Activated T-cell treated with anti-CD3 and anti-CD28 coated beads for 48 hours (primary cell): Measurements from ENCODE around the gene AP2A2.
"Not testable (repeated sequence)": the region's sequence is repeated elsewhere in the genome, so short reads cannot be mapped to it uniquely, and the experiment has no call there.

ENCODE experiments used
- DNase-seq: peaks from one replicate; pipeline ENCODE4 v3.0.0-alpha.2; 2020; ENCODE audit warnings: low read depth

The AP2A2 gene

DNA sequence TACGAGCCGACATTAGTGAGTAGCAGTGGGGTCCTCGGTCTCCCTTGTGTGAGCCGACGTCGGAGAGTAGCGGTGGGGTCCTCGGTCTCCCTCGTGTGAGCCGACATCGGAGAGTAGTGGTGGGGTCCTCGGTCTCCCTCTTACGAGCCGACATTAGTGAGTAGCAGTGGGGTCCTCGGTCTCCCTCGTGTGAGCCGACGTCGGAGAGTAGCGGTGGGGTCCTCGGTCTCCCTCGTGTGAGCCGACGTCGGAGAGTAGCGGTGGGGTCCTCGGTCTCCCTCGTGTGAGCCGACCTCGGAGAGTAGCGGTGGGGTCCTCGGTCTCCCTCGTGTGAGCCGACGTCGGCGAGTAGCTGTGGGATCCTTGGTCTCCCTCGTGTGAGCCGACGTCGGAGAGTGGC lies 49.7 kb downstream of the AP2A2 start:
- DNase-seq, result not testable (repeated sequence)

DNA sequence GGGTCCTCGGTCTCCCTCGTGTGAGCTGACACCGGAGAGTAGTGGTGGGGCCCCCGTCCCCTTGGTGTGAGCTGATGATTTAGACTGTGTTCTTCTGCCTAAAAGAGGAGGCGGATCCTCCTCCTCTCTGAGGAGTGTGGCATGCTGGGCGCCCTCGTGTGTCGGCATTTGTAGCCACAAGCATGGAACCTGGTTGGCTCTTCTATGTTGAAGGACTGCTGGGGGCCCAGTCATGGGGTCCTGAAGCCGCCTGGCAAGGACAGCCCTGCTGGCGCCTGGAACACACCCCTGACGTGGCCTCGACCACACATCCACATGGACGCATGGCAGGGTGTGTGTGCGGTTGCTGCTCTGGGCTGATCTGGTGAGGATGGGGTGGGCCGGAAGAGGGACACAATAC lies 50.2 kb downstream of the AP2A2 start:
- DNase-seq, result no peak

DNA sequence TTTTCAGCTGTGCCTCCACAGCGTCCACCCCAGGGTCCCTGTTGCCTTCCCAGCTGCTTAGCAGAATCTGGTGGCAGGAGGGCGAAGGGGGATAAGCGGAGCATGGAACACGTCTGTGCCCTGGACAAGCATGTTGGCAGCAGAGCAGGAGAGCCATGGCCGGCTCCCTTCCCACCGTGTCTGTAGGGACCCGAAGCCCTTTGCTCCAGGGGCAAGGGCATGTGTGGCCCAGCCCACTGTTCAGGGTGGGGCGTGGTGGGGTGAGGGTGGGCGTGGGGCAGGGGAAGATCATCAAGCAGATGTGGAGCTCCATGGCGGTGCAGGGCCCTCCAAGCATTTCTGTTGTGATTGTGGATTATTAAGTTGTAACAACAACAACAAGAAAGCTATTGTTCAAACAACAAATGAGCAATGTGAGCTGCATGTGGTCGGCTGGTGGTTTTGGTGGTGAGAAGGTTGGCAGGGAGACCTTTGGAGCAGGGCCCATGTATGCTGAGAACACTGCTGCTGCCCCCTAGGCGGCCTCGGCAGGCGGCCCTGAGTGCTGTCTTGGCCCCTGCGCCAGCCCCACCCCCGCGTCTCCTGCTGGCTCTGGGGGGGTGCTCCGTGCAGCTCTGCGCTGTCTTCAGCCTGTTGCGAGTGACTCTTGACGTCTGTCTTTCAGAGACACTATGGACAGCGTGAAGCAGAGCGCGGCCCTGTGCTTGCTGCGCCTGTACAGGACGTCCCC lies 50.9 kb downstream of the AP2A2 start:
- DNase-seq, result no peak

DNA sequence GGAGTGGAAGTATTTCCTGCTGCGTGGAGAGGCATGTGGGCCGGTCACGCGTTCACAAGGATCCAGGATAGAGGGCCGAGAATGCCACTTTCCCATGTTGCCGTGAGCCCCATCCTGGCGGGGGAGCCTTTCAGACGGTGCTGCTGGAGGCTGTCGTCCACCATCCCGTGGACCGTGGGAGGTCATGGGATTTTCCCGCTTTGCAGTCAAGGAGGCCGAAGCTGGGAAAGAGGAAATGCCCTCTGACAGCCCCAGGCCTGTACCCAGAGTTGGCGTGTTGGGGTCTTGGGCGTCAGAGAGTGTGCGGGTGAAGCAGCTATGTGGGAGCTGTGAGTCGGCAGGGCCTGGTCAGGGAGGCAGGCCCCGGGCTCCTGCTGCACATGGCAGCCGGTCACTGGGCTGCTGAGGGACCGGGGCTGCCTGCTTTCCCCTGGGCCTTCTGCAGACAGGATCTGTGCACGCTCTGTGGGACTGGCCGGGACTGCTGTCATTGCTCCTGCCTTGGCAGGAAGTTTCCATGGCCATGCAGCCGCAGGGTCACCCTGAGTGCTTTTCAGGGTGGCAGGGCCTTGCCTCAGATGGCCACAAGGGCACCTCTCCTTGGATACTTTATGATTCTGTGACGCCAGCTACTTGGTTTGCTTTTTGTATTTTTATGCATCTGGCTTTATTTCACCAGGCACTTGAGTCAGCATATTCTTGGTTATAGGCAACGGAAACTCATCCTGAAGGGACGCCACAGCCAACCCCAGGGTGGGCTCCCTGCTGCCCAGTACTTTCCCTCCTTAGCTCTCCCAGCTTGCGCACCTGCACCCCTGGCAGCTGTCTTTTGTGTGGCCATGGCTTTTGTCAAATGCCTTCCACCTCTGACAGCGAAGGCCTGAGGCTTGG lies 52.4 kb downstream of the AP2A2 start:
- no peak for DNase-seq

DNA sequence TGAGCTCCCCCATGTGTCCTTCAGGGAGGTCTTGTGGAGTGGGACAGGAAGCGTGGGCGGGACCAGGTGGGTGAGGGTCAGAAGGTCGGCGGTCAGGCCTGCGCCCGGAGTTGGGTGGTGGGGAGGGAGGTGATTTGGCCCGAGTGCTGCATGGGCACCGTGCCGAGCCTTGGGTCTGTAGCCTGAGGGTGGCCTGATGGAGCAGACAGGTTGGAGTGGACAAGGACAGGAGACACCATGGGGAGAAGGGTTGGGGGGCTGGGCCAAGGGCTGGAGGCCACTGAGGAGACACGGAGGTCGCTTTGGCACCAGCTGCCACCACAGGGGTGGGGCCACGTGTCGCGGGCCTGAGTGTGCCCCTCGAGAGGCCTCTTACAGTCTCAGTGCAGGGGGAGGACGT lies 53.1 kb downstream of the AP2A2 start:
- DNase-seq, result no peak

DNA sequence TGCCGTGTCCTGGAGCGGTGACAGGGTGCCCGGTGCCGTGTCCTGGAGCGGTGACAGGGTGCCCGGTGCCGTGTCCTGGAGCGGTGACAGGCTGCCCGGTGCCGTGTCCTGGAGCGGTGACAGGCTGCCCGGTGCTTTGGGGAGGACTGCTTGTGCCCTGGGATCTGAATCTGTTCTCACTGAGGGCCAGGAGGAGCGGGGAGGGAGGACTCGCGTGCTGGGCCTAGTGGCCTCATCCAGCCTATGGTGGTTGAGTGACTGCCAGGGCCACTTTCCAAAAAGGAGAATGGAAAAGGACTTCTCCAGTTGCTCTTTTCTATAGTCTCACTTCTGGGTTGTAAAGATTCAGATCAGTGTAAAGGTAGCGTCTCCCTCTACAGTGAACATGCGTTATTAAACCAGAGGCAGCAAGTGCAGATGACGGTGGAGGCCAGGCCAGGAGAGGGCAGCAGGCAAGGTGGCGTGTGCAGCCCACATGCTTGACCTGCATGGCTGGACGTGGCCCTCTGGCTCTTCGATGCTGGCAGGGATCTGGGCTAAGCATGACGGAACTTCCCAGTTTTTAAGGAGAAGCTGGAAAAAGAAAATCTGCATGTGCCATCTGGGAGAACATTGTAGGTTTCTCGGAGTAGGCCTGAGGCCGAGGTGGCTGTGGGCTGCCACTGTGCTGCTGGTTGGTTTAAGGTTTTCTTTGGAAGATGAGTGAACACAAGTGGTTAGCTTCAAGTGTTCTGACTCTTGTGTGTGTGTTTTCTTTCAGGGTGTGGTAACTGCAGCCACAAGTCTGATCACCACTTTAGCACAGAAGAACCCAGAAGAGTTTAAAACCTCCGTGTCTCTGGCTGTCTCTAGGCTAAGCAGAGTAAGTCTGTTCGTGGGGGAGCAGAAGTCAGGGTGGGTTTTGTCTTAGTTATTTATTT lies 55.0 kb downstream of the AP2A2 start:
- DNase-seq, result no peak

DNA sequence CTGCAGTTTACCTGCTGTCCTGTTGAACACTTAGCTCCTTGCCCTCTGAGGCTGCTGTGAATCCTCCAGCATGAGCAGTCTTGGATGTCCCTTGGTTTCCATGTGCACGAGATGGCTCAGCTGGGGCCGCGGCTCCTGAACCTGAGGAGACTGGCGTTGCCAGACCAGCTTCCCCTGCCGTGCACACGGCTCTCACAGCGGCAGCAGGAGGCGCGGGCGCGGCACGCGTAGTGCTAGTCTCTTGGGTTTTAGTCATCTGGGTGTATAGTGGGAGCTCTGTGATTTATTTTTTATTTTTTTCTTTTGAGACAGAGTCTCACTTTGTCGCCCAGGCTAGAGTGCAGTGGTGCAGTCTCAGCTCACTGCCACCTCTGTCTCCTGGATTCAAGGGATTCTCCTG lies 56.1 kb downstream of the AP2A2 start:
- DNase-seq, result no peak

DNA sequence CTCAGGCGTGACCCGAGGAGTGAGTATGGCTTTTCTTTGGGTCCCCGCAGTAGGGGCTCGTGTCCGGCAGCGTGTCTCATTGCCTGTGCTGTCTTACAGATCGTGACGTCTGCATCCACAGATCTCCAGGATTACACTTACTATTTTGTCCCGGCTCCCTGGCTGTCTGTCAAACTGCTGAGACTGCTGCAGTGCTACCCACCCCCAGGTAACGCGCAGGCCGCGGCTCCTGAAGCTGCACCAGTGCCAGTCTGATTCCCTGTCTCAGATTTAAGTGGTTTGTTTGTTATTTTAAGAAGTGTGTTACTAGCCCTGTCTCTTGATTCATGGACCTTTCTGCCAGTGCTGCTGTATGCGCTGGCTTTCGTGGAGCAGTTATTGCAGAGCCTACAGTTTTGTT lies 58.9 kb downstream of the AP2A2 start:
- no peak for DNase-seq

DNA sequence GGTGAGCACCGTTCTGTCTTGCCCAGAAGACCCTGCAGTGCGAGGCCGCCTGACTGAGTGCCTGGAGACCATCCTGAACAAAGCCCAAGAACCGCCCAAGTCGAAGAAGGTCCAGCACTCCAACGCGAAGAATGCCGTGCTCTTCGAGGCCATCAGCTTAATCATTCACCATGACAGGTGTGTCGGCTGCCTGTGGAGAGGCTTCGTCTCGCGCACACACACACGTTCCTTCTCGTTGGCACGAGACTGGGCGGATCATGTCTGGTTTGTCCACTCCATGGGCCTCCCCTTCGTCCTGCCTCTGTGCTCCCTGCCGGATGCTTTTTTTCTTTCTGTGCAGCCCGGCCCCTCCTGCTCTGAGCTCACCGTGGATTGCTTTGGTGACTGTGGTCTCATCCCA lies 59.7 kb downstream of the AP2A2 start:
- DNase-seq, result no peak

DNA sequence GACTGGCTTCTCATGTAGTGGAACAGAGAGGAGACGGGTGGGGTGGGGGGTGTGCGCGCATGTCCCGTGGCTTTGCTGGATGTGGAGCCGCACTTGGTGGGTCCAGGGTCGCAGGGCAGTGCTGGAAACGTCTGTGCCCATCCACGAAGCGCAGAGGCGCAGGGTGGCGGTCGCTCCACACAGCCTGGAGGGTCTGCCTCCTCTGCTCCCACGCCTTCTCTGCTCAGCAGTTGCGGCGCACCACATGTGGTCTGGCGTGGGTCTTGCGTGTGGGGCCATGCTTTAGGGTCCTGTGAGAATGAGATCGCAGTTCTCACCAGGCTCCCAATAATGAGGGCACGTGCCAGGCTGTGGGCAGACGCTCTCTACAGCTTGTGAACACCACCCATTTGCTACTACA lies 60.2 kb downstream of the AP2A2 start:
- DNase-seq, result no peak

DNA sequence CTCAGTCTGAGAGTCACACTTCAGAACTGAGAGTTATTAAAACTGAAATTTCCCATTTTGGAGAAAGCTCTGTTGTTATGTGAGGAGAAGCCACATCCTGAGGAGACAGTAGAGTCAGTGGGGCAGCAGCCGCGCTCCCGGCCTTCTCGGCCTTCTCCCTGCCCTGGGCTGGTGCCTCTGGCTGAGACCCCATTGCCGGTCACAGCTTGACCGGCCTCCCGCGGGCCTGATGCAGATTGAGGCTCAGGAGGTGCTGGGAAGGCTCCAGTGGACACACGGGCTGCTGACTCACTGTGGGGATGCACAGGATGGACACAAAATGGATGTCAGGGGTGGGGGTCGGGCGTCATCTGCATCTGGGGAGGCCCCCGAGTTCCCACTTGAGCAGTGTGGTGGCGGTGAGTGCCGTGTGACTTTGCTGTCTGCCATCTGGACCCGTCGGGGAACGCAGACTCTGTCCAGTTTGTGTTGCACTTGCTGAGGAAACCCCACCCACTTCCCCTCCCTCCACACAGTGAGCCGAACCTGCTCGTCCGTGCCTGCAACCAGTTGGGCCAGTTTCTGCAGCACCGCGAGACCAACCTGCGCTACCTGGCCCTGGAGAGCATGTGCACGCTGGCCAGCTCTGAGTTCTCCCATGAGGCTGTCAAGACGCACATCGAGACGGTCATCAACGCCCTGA lies 60.7 kb downstream of the AP2A2 start:
- no peak for DNase-seq

DNA sequence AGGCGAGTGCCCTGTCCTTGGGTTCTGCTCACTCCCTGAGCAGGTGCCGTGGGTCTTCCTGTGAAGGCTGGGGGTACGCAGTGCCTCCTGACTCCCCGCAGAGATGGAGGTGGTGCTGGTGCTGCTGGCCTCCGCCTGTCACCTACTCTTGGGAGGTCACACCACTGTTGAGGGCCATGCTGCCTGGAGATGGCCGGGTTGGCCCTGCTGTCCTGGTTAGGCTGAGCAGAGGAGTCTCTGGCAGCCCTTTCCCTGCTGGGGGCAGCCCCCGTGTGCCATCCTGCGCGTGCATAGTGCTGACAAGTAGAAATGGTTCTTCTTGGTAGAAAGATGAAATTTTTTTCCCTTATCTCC lies 61.3 kb downstream of the AP2A2 start:
- DNase-seq, result no peak

DNA sequence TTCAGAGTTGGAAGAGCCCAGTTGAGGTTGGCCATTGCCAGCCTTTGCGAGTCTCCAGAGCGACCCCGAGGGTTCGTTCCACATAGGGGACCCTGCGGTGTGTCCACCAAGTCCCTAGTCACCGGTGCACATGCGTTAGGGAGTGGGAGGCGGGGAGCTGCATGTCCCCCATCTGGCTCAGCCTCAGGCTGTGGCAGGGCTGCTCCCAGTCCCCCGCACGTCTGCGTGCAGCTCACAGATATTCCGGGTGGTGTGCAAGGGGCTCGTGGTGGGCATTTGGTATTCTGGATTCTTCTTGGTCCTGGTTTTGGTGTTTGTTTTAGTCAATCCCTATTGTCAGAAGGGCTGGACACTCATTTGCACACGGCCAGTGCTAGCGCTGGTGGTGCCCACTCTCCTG lies 62.0 kb downstream of the AP2A2 start:
- no peak for DNase-seq

DNA sequence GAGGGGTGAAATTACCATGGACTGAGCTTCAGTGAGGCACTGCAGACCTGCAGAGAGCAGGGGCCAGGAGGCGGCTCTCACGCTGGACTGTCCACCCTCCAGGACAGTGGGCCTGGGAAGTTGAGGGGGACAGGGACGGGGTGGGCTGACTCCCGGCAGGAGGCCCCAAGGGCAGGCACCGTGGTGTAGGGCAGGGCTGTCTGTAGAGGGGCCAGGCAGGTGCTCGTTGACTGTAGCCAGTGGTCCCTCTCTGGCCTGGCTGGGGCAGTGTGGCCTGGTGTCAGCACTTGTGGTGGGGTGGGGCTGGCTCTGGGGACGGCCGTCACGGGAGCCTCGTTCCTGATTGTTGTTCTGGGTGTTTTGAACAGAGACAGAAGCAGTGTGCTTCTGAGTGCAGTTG lies 64.4 kb downstream of the AP2A2 start:
- no peak for DNase-seq

DNA sequence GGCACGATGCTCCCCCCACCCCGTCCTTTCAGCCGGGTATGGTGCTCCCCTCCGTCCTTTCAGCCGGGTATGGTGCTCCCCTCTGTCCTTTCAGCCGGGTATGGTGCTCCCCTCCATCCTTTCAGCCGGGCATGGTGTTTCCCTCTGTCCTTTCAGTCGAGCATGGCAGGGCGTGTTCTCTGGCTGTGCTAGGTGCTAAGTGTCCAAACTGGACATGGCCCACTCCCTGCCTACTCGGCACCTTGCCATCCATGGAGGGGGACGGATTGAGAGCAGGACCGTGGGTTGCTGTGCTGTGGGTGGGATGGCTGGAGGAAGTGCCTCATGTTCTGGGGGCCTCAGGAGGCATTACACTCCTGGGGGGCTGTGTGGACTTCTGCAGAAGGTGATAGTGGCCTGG lies 65.4 kb downstream of the AP2A2 start:
- DNase-seq, result no peak

DNA sequence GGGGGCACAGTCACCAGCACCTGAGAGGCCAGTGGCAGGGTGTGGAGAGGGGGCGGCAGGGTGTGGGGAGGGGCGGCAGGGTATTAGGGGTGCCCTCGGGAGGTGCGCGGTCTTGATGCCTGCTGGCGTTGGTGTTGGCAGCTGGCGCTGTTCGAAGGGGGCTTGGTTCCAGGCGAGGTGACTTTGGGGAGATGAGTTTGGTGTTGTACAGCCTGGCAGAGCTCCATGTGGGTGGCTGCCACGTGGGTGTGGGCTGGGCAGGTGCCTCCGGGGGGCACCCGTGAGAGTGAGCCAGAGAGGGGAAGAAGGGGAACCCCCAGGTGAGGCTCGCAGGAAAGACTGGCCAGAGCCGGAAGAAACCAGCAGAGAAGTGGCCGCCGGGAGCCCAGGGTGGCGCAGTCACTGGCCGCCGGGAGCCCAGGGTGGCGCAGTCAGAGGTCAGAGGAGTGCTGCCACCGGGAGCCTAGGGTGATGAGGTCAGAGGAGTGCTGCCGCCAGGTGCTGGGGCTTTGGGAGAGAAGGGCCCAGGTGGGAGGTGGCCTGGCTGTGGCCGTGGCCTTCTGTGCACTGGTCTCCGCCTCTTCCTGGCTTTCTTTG lies 66.1 kb downstream of the AP2A2 start:
- no peak for DNase-seq

DNA sequence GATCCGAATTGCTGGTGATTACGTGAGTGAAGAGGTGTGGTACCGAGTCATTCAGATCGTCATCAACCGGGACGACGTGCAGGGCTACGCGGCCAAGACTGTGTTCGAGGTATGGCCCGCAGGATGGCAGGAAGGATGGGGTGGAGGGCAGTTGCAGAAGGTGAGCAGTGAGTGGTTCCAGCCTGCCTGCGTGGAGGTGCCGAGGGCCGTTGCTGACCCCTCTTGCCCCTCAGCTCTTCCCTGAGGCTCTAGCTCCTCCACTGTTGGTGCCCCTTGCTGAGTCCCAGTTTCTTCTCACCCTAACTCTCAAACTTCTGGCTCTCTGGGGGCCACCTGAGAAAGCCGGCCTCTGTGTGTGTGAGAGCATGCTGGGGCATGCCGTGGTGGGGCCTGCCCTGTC lies 66.9 kb downstream of the AP2A2 start:
- DNase-seq, result no peak

DNA sequence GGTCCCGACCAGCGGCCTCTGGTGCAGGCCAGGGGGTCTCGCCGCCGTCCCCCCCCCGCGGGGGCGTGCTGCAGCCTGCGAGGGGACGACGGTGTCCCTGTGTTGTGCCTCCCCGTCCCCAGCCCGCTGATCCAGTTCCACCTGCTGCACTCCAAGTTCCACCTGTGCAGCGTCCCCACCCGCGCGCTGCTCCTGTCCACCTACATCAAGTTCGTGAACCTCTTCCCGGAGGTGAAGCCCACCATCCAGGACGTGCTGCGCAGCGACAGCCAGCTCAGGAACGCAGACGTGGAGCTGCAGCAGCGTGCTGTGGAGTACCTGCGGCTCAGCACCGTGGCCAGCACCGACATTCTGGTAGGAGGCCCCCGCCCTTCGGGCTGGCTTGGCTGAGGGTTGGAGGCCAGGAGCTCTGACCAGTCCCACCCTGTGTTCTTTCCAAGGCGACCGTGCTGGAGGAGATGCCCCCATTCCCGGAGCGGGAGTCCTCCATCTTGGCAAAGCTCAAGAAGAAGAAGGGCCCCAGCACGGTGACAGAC lies 68.0 kb downstream of the AP2A2 start:
- DNase-seq, result no peak

DNA sequence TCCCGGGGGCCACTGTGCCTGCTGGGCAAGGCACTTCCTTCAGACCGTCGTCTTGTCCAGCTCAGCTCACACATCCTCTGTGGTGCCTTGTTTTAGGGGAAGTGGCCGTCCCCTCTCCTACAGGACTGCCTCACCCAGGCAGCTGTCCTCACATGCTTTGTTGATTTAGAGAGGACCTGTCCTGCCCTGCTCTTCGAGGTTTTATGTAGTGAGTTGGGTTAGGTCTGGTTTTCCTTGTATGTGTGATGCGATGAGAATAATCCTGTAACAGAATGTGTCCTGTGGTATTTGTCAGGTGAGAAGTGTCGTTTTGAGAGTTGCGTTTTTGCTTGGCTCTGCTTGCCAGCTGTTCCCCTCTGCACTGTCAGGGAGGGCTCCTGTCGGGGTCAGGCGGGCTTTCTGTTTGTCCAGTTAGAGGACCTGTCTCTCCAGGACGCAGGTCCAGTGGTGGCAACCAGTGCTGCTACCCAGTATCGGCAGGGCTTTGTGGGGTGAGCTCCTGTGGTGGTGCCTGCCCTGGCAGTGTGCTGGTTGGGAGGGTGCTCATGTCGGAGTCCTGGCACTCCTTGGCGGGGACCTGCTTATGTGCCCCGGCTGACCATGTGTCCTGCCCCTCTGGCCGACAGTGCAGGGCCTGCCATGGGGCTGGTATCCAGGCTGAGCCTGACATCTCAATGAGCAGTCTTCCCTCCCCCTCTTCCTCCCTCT lies 69.5 kb downstream of the AP2A2 start:
- DNase-seq, result no peak

DNA sequence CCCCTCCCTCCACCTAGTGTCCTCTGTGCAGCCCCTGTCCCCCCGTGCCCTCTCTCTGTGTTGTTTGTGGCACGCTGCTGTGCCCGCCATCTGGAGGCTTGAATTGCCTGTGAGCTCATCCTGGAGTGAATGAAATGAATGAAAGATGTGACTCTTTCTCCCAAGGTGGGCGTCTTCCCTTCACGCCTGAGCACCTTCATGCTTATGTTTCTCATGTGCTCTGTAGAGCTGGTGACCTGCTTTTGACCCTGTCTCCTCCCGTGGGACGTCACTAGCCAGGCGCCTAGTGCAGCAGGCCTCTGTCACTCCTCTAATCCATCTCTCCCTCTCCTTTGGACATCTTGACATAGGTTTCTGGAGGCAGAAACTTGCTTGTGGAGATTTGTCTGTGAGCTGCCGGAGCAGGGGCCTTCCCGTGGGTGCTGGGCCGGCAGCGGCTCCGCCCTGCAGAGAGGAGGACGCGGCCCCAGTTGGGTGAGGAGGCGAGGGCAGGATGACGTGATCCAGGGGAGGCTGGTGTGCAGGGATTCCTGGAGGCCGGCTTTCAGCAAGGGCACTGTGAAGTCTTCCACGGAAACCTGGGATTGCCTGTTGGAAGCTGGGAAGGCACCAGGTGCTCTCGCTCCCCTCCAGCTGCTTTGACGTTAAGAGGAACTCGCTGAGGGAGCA lies 70.2 kb downstream of the AP2A2 start:
- no peak for DNase-seq
